BE2C (cell line): ENCODE data around the gene PLET1.

Experiments used
- DNase-seq: peaks from one replicate; pipeline ENCODE4 v3.0.0-alpha.2; 2020
- H3K27me3 ChIP-seq: fragments of 250-450 bp; sonication (Bioruptor Pico); 2 replicates; pipeline ENCODE4 v1.5.1; 2020; ENCODE audit warnings: mild to moderate bottlenecking
- H3K36me3 ChIP-seq: fragments of 250-450 bp; sonication (Bioruptor Pico); 2 replicates; pipeline ENCODE4 v1.5.1; 2020; ENCODE audit warnings: mild to moderate bottlenecking
- H3K4me1 ChIP-seq: fragments of 250-450 bp; sonication (Bioruptor Pico); 2 replicates; pipeline ENCODE4 v1.5.1; 2020
- H3K4me3 ChIP-seq: 2 replicates; pipeline ENCODE4 v1.5.1; 2011; ENCODE audit warnings: low read depth, low read length
- H3K9me3 ChIP-seq: fragments of 250-450 bp; sonication (Bioruptor Pico); 2 replicates; pipeline ENCODE4 v1.5.1; 2020
- TF ChIP-seq, protein P1 (sequence below): IDR thresholded peaks from 2 replicates; pipeline ENCODE4 v1.5.1; 2012; ENCODE audit warnings: mild to moderate bottlenecking, low read depth, low read length

Gene PLET1

DNA sequence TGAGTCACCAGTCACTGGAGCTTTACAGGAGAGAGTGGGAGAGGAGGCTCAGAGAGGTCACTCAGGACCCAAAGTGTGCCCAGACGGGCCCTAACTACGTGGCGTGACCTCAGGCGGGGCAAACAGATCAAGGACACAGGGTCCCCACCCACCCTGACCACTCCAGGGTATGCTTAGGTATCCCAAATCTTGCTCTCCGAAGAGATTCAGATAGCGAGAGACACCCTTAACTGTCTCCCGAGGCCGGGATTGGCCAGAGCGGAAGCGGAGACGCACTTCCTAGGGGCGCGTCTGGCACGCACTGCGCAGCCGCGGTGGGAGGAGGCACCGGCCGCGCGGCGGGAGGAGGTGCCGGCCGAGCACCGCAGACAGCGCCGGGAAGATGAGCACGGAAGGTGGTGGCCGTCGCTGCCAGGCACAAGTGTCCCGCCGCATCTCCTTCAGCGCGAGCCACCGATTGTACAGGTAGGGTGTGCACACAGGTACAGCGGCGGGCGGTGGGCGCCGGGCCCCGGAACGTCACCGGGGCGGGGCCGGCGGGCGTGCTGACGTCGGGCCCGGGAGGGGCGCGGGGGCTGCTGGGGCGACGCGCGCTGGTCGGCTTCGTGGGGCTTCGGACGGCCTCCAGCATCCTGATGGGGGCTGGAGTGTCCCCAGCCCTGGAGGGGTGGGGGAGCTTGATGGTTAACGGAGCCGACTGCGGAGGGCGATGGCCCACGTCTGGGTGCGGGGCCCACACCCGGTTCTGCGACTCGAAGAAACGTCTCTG, 34.4 kb downstream of the PLET1 start, which contains the start of gene PTS:
TSS of gene PTS (plus strand) at position 367 of the 769 bp plus-strand sequence. CDS start at position 383, 16 bp downstream.
- H3K4me3 ChIP-seq: peak within 1 kb of the TSS; percentile 93
- no peaks in the 10 kb centered on the region for H3K27me3 ChIP-seq
- H3K36me3 ChIP-seq: peaks cover 24% of the 10 kb centered on the region
- TF ChIP-seq, protein P1, sequence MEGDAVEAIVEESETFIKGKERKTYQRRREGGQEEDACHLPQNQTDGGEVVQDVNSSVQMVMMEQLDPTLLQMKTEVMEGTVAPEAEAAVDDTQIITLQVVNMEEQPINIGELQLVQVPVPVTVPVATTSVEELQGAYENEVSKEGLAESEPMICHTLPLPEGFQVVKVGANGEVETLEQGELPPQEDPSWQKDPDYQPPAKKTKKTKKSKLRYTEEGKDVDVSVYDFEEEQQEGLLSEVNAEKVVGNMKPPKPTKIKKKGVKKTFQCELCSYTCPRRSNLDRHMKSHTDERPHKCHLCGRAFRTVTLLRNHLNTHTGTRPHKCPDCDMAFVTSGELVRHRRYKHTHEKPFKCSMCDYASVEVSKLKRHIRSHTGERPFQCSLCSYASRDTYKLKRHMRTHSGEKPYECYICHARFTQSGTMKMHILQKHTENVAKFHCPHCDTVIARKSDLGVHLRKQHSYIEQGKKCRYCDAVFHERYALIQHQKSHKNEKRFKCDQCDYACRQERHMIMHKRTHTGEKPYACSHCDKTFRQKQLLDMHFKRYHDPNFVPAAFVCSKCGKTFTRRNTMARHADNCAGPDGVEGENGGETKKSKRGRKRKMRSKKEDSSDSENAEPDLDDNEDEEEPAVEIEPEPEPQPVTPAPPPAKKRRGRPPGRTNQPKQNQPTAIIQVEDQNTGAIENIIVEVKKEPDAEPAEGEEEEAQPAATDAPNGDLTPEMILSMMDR: no peak
- DNase-seq: peak; percentile 88
- H3K4me1 ChIP-seq: peaks cover 2% of the 10 kb centered on the region; the same call in 1 of the 2 replicates
- H3K9me3 ChIP-seq: no peaks in the 10 kb centered on the region

DNA sequence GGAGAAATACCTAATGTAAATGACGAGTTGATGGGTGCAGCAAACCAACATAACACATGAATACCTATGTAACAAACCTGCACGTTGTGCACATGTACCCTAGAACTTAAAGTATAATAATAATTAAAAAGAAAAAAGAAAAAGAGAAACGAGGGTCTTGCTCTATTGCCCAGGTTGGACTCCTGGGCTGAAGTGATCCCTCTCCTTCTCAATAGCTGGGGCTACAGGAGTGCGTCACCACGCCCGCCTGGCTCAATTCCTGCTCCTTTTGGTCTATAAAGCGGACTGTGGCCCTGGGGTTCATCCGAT, 35.0 kb downstream of the PLET1 start:
- peaks cover 2% of the 10 kb centered on the region; the same call in 1 of the 2 replicates for H3K4me1 ChIP-seq
- peak overlapping the region; percentile 93 for H3K4me3 ChIP-seq
- DNase-seq: no peak
- no peaks in the 10 kb centered on the region for H3K9me3 ChIP-seq
- TF ChIP-seq, protein P1: no peak
- H3K27me3 ChIP-seq: no peaks in the 10 kb centered on the region
- peaks cover 23% of the 10 kb centered on the region for H3K36me3 ChIP-seq

DNA sequence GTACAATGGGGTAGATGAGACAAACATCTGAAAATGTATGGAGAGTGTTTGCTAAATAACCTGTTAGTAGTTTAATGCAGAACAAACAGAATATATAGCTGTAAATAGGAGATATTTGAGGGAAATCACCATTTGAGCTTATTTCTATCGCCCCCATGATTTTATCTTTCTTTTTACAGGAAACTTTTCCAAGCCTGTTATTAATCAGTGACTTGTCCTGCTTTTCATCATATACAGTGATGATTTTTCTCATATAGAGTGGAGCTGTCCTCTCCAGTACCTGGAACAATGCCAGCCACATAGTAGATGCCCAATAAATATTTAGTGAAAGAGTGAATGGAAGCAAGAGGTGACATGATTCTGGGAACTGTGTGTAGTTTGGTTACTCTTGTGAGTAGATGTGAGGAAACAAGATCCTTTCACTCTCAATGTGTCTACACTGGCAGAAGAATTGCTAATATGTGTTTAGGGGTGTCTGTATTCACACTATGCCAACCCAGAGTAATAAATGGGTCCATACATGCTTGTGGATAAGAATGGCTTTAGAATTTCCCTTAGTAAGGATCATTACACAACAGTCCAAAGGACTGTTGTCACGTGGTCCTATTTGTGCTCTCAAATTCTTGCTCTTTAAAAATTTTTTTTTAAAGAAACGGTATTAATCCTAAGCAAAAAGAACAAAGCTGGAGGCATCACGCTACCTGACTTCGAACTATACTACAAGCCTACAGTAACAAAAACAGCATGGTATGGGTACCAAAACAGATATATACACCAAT, 36.7 kb downstream of the PLET1 start:
- H3K4me3 ChIP-seq: no peak overlapping the region
- TF ChIP-seq, protein P1: no peak
- H3K27me3 ChIP-seq: no peaks in the 10 kb centered on the region
- no peak for DNase-seq
- no peaks in the 10 kb centered on the region for H3K9me3 ChIP-seq
- peaks cover 8% of the 10 kb centered on the region for H3K36me3 ChIP-seq
- H3K4me1 ChIP-seq: peaks cover 2% of the 10 kb centered on the region; the same call in 1 of the 2 replicates

DNA sequence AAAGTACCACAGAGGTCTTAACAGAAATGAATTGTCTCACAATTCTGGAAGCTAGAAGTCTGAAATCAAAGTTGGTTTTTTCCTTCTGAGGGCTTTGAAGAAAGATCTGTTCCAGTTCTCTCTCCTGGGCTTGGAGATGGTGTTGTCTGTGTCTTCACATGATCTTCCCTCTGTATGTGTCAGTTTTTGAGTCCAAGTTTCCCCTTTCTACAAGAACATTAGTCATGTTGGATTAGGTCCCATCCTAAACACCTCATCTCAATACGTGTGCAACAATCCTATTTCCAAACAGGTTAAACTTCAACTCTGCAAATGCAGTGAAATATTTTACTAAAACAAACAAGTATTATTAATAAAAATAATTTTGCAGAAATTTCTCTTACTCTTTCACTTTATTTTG, 37.5 kb downstream of the PLET1 start:
- DNase-seq: no peak
- Histone ChIP-seq H3K4me3 (no peak overlapping the region), H3K9me3 (no peaks in the 10 kb centered on the region), H3K36me3 (0 out of 2 replicates have a peak, but pooled peaks cover 5% of the 10 kb centered on the region), H3K27me3 (no peaks in the 10 kb centered on the region), H3K4me1 (peaks cover 2% of the 10 kb centered on the region; the same call in 1 of the 2 replicates)
- TF ChIP-seq, protein P1: no peak

DNA sequence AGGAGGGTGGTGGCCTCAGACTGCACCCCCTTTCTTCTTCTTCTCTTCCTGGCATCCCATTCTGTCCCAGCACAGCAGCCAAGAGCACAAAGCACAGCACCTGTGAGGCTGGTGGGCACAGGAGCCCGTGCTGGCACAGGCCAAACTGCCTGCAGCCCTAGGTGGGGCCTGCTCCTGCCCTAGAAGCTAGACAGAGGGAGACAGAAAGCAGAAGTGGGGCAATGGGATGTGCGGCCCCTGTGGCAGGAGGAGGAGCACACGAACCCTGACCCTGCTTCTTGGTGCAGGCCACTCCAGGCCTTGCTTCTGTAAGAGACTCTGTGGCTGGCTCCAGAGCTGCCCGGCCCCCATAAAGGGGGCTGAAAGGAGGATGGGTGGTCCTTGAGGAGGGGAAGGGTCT, 38.4 kb downstream of the PLET1 start:
- H3K9me3 ChIP-seq: no peaks in the 10 kb centered on the region
- no peaks in the 10 kb centered on the region for H3K27me3 ChIP-seq
- H3K4me1 ChIP-seq: no peaks in the 10 kb centered on the region
- DNase-seq: no peak
- H3K4me3 ChIP-seq: no peak overlapping the region
- 0 out of 2 replicates have a peak, but pooled peaks cover under 1% of the 10 kb centered on the region for H3K36me3 ChIP-seq
- TF ChIP-seq, protein P1: no peak
